ENCODE results near the gene ADARB1. TPM values are rescaled to one million over a fixed set of nuclear protein-coding genes. Genes with fewer than 3 reads are reported as not detected.

ADARB1 gene
- polyA plus RNA-seq, 1 of the 3 experiments (the other 2 are of a cell fraction) = 7.8 TPM

GRCh38 chr21:45269861-45270260 lies 195.5 kb downstream of the ADARB1 start:
- Histone ChIP-seq H3K9me3 (peaks cover 16% of the 10 kb centered on the region; the same call in 1 of the 2 replicates), H3F3A (replicated peaks; ENCODE audit: insufficient read depth) (no peaks in the 10 kb centered on the region), H3K27ac (ENCODE audit: low read depth in 2 of 2, low read length in 1 of 2) (no peak overlapping the region), H3K4me3 (ENCODE audit: low read depth in 2 of 2, low read length in 1 of 2) (no peak overlapping the region), H3K36me3 (replicated peaks in 1 of 2; ENCODE audit: control insufficient read depth in 1 of 2, insufficient read depth in 2 of 2, low read length in 1 of 2) (peaks cover 53 to 80% of the 10 kb centered on the region in 2 experiments), H3K9me2 (no peaks in the 10 kb centered on the region), H3K4me2 (no peak overlapping the region), H3K79me2 (ENCODE audit: insufficient read depth) (peaks cover 53% of the 10 kb centered on the region), H3K4me1 (ENCODE audit: control insufficient read depth in 1 of 2, insufficient read depth in 2 of 2, low read depth in 1 of 2, low read length in 1 of 2) (no peaks in the 10 kb centered on the region), H4K20me1 (ENCODE audit: insufficient read depth) (0 out of 2 replicates have a peak, but pooled peaks cover 29% of the 10 kb centered on the region), H2AFZ (ENCODE audit: low read depth) (no peak overlapping the region), H3K27me3 (ENCODE audit: insufficient read depth) (no peaks in the 10 kb centered on the region), H3K9ac (no peak overlapping the region)
- ChIA-PET POLR2A (no interaction called here), CTCF (interaction anchor here (3.1 kb wide), 1 partner anchor 129 kb away, joined by 20 read pairs; no protein-coding TSS in a partner anchor)
- TF ChIP-seq YY1 (IDR thresholded peaks at IDR 0.05; ENCODE audit: low read depth) (no peak), GATA2 (CRISPR knock-in tag; IDR thresholded peaks at IDR 0.05) (no peak), USF2 (IDR thresholded peaks at IDR 0.05; ENCODE audit: borderline replicate concordance, low read depth, low read length) (no peak), TEAD4 (IDR thresholded peaks at IDR 0.05; ENCODE audit: borderline replicate concordance, insufficient read depth) (no peak), EZH2phosphoT487 (IDR thresholded peaks at IDR 0.05; ENCODE audit: borderline replicate concordance, low read depth) (no peak), POLR2AphosphoS5 (IDR thresholded peaks at IDR 0.05; ENCODE audit: low read depth, low read length) (no peak), ELF1 (IDR thresholded peaks at IDR 0.05) (no peak), SIN3A (IDR thresholded peaks at IDR 0.05; ENCODE audit: borderline replicate concordance, low read depth, low read length) (no peak), IRF3 (IDR thresholded peaks at IDR 0.05; ENCODE audit: low read depth, low read length) (no peak), FOSL2 (IDR thresholded peaks at IDR 0.05; ENCODE audit: borderline replicate concordance, low read depth) (no peak), TCF12 (IDR thresholded peaks at IDR 0.05) (no peak), MAX (IDR thresholded peaks at IDR 0.05; ENCODE audit: low read depth) (no peak), CHD2 (IDR thresholded peaks at IDR 0.05; ENCODE audit: low read length, partially characterized antibody) (no peak), REST (IDR thresholded peaks at IDR 0.05; ENCODE audit: low read depth, low read length) (no peak), GABPA (IDR thresholded peaks at IDR 0.05; ENCODE audit: low read depth) (no peak)
- TF ChIP-seq, protein P1, sequence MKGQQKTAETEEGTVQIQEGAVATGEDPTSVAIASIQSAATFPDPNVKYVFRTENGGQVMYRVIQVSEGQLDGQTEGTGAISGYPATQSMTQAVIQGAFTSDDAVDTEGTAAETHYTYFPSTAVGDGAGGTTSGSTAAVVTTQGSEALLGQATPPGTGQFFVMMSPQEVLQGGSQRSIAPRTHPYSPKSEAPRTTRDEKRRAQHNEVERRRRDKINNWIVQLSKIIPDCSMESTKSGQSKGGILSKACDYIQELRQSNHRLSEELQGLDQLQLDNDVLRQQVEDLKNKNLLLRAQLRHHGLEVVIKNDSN (IDR thresholded peaks at IDR 0.05; ENCODE audit: borderline replicate concordance, low read depth) = no peak
- 96% methylated on average over 13 of the region's 13 CpGs for WGBS (ENCODE audit: low lambda C conversion rate)
- no peak for DNase-seq
